ENCODE measurements around the gene GDPD5. TPM values are rescaled to one million over a fixed set of nuclear protein-coding genes. Genes with fewer than 3 reads are reported as not detected.

GDPD5 gene
- total and polyA plus RNA-seq, 2 donors: 8.7 to 17.9 TPM

DNA sequence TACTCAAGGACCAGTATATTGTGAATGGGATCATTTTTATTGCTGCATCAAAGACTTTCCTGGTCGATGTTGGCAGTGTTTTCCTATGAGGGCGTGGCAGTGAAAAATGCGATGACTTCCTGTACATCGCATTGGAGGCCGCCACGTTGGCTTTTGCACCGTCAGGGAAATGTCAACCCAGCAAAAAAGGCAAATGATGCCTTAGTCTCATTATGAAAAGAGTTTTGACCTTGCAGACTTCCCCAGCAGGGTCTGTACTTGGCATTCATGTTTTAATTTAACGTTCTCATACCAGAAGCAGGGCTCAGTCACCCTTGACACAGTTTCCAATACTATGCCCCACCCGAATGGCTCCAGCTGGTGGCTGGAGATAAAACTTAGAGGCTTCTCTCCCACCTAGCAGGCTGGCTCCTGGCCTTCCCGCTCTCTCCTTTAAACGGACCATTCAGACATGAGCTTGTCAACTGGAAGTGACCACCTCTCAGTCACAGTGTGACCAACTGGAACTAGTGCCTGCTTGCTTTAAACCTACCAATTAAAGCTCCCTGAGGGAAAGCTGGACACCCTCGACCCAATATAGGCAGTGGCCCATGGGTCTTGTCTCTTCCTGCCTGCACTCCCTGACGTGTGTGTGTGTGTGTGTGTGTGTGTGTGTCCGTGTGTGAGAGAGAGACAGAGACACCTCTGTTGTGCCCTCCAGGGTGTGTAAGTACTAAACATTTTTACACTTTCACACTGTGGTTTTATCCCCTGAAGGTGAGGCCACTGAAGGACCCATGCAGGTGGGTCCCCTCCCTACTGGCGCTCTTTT, 8.7 kb upstream of the GDPD5 start:
- 48% methylated on average over 15 of the region's 15 CpGs for WGBS
- no peak for DNase-seq (ENCODE audit: extremely low spot score)
- Histone ChIP-seq H3K36me3 (ENCODE audit: insufficient read depth) (no peaks in the 10 kb centered on the region), H3K27ac (ENCODE audit: low read depth) (no peak overlapping the region), H3K4me3 (ENCODE audit: low read depth, low read length) (no peak overlapping the region), H3K4me1 (ENCODE audit: insufficient read depth) (peaks cover 2% of the 10 kb centered on the region)

DNA sequence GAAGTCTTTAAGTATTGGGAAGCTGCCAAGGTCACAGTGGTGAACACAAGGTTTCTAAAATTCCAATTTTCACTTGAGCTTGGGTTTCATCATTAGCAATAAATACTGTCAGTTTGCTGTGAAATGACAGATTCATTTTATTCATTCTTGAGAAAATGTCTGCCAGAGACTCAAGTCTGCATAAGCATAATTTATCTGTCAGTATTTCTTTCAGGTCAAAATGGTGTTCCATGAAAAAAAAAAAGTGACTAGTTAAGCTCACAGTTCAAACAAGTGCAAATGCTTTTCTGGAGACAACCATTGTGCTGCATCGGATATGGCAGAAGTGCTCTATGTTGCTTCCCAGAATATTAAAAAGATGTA, 8.1 kb upstream of the GDPD5 start:
- 64% methylated on average over 1 of the region's 1 CpG for WGBS
- no peak for DNase-seq (ENCODE audit: extremely low spot score)
- Histone ChIP-seq H3K4me3 (ENCODE audit: low read depth, low read length) (no peak overlapping the region), H3K4me1 (ENCODE audit: insufficient read depth) (peaks cover 2% of the 10 kb centered on the region), H3K36me3 (ENCODE audit: insufficient read depth) (no peaks in the 10 kb centered on the region), H3K27ac (ENCODE audit: low read depth) (no peak overlapping the region)

- WGBS: 41% methylated on average over 7 of the region's 7 CpGs
- DNase-seq (ENCODE audit: extremely low spot score): no peak
- Histone ChIP-seq H3K36me3 (ENCODE audit: insufficient read depth) (no peaks in the 10 kb centered on the region), H3K4me3 (ENCODE audit: low read depth, low read length) (no peak overlapping the region), H3K4me1 (ENCODE audit: insufficient read depth) (peaks cover 2% of the 10 kb centered on the region), H3K27ac (ENCODE audit: low read depth) (no peak overlapping the region)
These were observed 6.7 kb upstream of the GDPD5 start for GRCh38 chr11:75532200-75533048.

- Histone ChIP-seq H3K27ac (ENCODE audit: low read depth) (no peak overlapping the region), H3K4me1 (ENCODE audit: insufficient read depth) (peaks cover 2% of the 10 kb centered on the region), H3K36me3 (ENCODE audit: insufficient read depth) (no peaks in the 10 kb centered on the region), H3K4me3 (ENCODE audit: low read depth, low read length) (no peak overlapping the region)
- 75% methylated on average over 4 of the region's 4 CpGs for WGBS
- no peak for DNase-seq (ENCODE audit: extremely low spot score)
These were observed 5.6 kb upstream of the GDPD5 start for GRCh38 chr11:75531325-75531724.

GRCh38 chr11:75530577-75530976, 4.8 kb upstream of the GDPD5 start:
- WGBS: 94% methylated on average over 3 of the region's 3 CpGs
- H3K4me1 ChIP-seq (ENCODE audit: insufficient read depth): peaks cover 2% of the 10 kb centered on the region
- H3K27ac ChIP-seq (ENCODE audit: low read depth): no peak overlapping the region
- H3K4me3 ChIP-seq (ENCODE audit: low read depth, low read length): no peak overlapping the region
- H3K36me3 ChIP-seq (ENCODE audit: insufficient read depth): no peaks in the 10 kb centered on the region
- no peak for DNase-seq (ENCODE audit: extremely low spot score)

DNA sequence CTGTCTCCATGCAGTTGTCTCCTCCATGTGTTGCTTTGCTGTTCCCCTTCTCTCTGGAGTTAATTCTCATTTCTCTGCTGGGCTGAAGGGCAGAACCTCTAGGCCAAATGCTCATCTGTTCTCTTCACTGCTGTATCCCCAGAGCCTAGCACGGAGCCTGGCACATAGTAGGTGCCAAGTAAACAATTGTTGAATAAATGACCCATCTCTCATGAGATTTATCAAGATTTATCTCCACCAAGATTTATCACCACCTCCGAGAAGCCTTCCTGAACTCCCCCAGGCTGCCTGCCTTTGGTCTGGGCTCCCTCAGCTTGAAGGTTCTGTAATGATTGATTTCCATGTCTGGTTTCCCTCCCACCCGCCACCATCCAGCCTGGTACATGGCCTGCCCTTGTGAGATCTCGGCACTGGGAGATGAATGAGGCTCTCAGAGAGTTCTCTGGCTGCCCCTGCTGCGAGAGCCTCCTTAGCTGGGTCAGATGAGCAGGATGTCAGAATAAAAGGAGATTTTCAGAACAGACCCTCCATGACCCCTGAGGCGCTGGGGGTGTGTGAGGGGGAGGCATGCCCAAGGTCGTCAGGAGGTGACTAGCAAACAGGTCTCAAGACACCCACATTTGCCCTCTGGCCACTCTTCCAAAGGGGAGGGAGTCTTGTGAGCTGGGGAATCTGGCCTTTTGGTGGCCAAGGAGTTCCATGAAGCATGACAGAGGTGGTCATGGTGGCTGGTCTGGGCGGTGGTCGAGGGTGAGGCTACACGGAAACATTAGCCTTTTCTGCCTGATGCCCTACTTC, 2.4 kb upstream of the GDPD5 start:
- Histone ChIP-seq H3K36me3 (ENCODE audit: insufficient read depth) (no peaks in the 10 kb centered on the region), H3K4me3 (ENCODE audit: low read depth, low read length) (no peak overlapping the region), H3K27ac (ENCODE audit: low read depth) (no peak overlapping the region), H3K4me1 (ENCODE audit: insufficient read depth) (peaks cover 2% of the 10 kb centered on the region)
- 64% methylated on average over 10 of the region's 10 CpGs for WGBS
- no peak for DNase-seq (ENCODE audit: extremely low spot score)

- H3K36me3 ChIP-seq (ENCODE audit: insufficient read depth): no peaks in the 10 kb centered on the region
- WGBS: 97% methylated on average over 5 of the region's 5 CpGs
- DNase-seq (ENCODE audit: extremely low spot score): no peak
- no peak overlapping the region for H3K4me3 ChIP-seq (ENCODE audit: low read depth, low read length)
- peaks cover 2% of the 10 kb centered on the region for H3K4me1 ChIP-seq (ENCODE audit: insufficient read depth)
- no peak overlapping the region for H3K27ac ChIP-seq (ENCODE audit: low read depth)
These were observed 1.4 kb upstream of the GDPD5 start for GRCh38 chr11:75527130-75527529.

DNA sequence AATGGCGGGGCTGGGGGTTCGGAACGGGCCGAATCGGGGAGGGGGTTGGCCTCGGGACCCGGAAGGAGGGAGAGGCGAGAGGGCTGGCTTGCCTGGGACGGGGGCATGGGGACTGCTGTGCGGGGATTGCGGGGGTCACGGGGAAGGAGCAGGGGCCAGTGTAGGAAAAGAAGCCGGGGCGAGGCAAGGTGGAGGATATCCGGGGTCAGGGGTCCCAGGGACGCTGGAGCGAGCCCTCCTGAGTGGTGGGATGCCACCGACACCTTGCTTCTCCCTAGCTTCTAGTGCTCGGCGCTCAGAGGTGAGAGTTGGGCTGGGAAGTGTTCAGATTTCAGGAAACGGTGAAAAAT, 426 bp upstream of the GDPD5 start:
- Histone ChIP-seq H3K4me1 (ENCODE audit: insufficient read depth) (no peaks in the 10 kb centered on the region), H3K36me3 (ENCODE audit: insufficient read depth) (no peaks in the 10 kb centered on the region), H3K4me3 (ENCODE audit: low read depth, low read length) (peak overlapping the region; percentile 77), H3K27ac (ENCODE audit: low read depth) (no peak overlapping the region)
- no peak for DNase-seq (ENCODE audit: extremely low spot score)
- WGBS: under 1% methylated on average over 21 of the region's 21 CpGs

DNA sequence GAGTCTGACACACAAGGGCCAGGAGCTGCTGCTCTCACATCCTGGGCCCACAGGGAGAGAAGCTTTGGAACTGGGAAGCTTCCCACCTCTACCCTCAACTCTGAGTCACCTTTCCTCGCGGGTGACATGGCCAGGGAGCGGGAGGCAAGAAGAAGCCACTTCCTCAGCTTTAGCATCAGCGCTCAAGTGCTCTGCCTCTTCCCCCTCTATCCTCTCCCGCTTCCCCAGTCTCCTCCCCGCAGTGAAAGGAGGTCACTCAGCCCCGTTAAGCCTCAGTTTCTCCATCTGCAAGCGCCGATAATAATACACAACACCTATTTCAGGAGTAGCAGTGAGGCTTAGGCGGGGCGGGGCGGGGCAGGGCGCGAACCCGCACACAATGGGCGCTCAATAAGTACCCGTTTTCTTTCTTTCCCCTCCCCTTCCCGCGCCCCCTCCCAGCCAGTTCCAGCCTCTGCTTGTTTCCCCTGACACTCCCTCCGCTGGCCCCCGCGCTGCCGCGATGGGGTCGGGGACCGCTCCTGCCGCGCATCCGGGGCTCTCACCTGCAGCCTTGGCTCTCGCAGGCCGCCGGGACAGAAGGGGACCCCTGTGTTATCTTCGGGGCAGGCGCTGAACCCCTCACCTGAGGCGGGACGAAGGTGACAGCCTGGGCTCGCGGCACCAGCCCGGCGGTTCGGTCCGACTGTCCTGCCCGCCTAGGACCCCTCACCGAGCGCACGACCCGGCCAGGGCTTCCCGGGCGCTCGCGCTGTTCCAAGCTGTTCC, 892 bp downstream of the GDPD5 start:
- no peak for DNase-seq (ENCODE audit: extremely low spot score)
- H3K36me3 ChIP-seq (ENCODE audit: insufficient read depth): no peaks in the 10 kb centered on the region
- peak overlapping the region; percentile 77 for H3K4me3 ChIP-seq (ENCODE audit: low read depth, low read length)
- H3K27ac ChIP-seq (ENCODE audit: low read depth): no peak overlapping the region
- H3K4me1 ChIP-seq (ENCODE audit: insufficient read depth): no peaks in the 10 kb centered on the region
- WGBS: 10% methylated on average over 51 of the region's 51 CpGs

GRCh38 chr11:75523811-75524664, 1.7 kb downstream of the GDPD5 start:
- 80% methylated on average over 10 of the region's 10 CpGs for WGBS
- Histone ChIP-seq H3K4me1 (ENCODE audit: insufficient read depth) (no peaks in the 10 kb centered on the region), H3K36me3 (ENCODE audit: insufficient read depth) (no peaks in the 10 kb centered on the region), H3K4me3 (ENCODE audit: low read depth, low read length) (peak overlapping the region; percentile 77), H3K27ac (ENCODE audit: low read depth) (no peak overlapping the region)
- no peak for DNase-seq (ENCODE audit: extremely low spot score)

DNA sequence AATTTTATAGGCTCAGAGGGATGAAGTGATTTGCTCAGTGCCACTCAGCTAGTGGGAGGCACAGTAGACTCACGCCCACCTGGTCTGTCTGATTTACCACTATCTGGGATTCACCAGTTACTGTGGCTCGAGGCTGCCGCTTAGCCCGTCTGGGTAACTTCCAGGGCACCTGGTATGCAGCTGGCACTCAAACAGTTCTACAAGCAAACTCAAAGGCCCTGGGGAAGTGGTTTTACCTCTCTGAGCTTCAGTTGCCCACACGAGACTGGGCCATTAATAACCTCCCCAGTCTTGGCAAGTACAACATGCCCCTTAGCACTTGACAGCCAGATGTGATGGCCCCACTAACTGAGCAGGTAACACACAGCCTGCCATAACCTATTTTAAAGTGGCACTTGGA, 2.6 kb downstream of the GDPD5 start:
- Histone ChIP-seq H3K4me3 (ENCODE audit: low read depth, low read length) (no peak overlapping the region), H3K36me3 (ENCODE audit: insufficient read depth) (no peaks in the 10 kb centered on the region), H3K4me1 (ENCODE audit: insufficient read depth) (no peaks in the 10 kb centered on the region), H3K27ac (ENCODE audit: low read depth) (no peak overlapping the region)
- DNase-seq (ENCODE audit: extremely low spot score): no peak
- WGBS: 91% methylated on average over 5 of the region's 5 CpGs

- no peak overlapping the region for H3K4me3 ChIP-seq (ENCODE audit: low read depth, low read length)
- no peak overlapping the region for H3K27ac ChIP-seq (ENCODE audit: low read depth)
- no peaks in the 10 kb centered on the region for H3K36me3 ChIP-seq (ENCODE audit: insufficient read depth)
- no peak for DNase-seq (ENCODE audit: extremely low spot score)
- H3K4me1 ChIP-seq (ENCODE audit: insufficient read depth): no peaks in the 10 kb centered on the region
- 92% methylated on average over 7 of the region's 7 CpGs for WGBS
These were observed 3.3 kb downstream of the GDPD5 start for GRCh38 chr11:75522286-75523044.
